GM19467 (cell line): Measurements from ENCODE around the gene P2RX7.

Source experiments
- ATAC-seq: cut with Tn5 transposase; IDR thresholded peaks from one replicate; pipeline ENCODE4 v1.9.1; 2021; ENCODE audit warnings: mild to moderate bottlenecking, moderate library complexity; ENCODE audit not compliant: unreplicated experiment

P2RX7 gene

GRCh38 chr12:121132601-121133481 is at the start of gene P2RX7:
Gene P2RX7 (plus strand): TSS chr12:121132876. CDS start chr12:121132971, 95 bp downstream.
- no peak for ATAC-seq

GRCh38 chr12:121084229-121084628 is 48.4 kb upstream of the P2RX7 start:
- ATAC-seq = no peak

DNA sequence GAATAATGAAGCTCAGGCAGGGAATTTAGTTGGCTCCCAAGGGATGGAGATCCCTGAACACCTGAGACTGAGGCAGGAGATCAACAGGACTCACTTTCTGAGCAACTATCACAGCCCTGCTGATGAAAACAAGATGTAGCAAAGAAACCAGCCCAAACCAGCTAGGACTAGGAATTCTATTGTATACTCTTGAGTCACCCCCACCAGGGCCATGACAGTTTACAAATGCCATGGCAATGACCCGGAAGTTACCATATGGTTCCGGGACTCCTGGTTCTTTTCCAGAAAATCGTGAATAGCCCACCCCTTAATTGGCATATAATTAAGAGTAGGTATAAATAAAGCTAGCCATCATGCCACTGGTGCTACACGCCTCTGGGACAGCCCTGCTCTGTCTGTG is 47.6 kb upstream of the P2RX7 start:
- ATAC-seq = no peak

- ATAC-seq = no peak
These were observed 46.9 kb upstream of the P2RX7 start for GRCh38 chr12:121085506-121086353.

DNA sequence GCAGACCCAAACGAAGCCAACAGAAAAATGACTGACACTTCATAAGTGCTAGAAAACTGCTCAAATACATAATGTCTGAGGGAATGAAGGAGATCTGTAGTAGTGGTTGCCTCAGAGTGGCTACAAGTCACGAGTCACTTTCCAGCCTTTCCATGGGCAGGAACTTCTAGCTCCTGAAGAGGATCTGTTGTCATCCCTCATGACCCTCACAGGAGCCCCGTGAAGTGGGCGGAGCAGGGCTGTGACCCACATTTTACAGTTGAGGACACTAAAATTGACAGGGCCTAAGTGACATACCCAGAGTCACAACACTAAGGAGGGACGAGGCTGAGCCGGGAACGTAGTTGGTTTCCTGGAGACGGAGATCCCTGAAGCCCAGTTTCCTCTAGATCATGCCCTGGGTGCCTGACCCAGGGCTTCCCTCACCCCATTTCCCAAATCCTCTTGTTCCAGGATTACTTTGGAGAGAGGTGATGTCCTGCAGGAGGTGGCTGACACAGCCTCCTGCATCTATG is 45.8 kb upstream of the P2RX7 start:
- no peak for ATAC-seq

GRCh38 chr12:121087467-121088194 is 45.0 kb upstream of the P2RX7 start:
- no peak for ATAC-seq

- ATAC-seq = no peak
These were observed 44.5 kb upstream of the P2RX7 start for GRCh38 chr12:121088195-121088585.

GRCh38 chr12:121089031-121089812 is 43.5 kb upstream of the P2RX7 start:
- no peak for ATAC-seq

GRCh38 chr12:121089813-121090430 is 42.8 kb upstream of the P2RX7 start:
- ATAC-seq = no peak

- no peak for ATAC-seq
These were observed 41.8 kb upstream of the P2RX7 start for GRCh38 chr12:121090586-121091514.

- ATAC-seq = no peak
These were observed 40.6 kb upstream of the P2RX7 start for GRCh38 chr12:121092034-121092433.

GRCh38 chr12:121093487-121093891 is 39.2 kb upstream of the P2RX7 start:
- ATAC-seq = no peak

DNA sequence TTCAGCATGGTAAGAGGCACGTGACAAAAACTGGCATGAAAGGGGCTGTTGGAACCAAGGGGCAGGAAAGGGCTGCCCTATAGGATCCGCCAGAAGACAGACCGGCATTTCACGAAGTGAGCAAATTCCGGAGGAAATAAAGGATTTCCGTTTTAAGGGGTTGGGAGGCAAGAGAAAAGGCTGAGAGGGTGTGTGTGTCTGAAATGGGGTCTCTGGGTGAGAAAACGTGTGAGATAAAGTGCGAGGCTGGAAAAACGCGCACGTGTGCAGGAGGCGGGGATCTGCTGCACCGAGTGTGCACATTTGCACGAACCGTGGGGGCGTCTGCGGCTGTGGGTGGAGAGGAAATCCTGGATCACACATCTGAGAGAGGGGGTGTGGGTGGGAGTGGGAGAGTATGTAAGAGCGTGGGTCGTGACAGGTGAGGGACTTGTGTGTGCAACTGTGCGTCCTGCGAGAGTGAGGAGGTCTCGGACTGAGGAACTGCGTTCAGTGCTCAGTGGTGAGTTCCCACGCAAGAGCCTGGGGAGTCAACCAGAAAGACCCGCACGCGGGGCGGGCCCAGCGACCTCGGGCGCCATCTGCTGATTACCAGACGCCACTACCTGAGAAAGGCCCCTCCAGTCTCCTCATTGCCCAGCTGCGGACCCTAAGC is 37.0 kb upstream of the P2RX7 start:
- ATAC-seq = no peak

DNA sequence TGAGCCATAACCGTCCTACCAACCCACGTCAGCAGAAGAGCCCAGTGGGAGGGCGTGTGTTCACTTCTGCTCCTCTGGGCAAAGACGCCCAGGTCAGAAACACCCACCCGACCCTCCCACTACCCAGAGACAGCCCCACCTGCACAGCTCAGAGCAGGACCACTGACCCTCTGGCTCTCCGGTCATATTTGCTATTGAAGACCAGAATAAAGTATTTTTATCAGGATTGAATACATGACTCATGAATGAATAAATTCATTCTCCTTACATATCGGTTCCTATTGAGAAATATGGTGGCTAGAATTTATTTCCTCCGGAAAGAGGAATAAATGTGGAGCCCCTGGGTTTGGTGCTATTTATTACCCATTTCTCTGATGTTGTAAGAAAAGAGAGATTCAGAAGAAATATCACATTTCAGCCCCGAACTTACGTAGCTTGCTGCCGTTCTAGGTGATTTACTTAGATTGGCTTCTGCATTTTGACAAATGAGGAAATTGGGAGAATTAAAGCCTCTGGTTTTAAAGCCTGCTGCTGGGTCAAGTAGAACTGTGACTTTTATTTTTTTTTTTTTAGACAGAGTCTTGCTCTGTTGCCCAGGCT is 36.4 kb upstream of the P2RX7 start:
- ATAC-seq = no peak

- no peak for ATAC-seq
These were observed 32.9 kb upstream of the P2RX7 start for GRCh38 chr12:121099779-121100178.

GRCh38 chr12:121102307-121102706 is 30.4 kb upstream of the P2RX7 start:
- ATAC-seq = no peak

GRCh38 chr12:121107681-121108080 is 25.0 kb upstream of the P2RX7 start:
- ATAC-seq = no peak

GRCh38 chr12:121108492-121108891 is 24.2 kb upstream of the P2RX7 start:
- no peak for ATAC-seq
